ENCODE measurements around the gene TRIP13. TPM values are rescaled to one million over a fixed set of nuclear protein-coding genes. Genes with fewer than 3 reads are reported as not detected.
"Not testable (repeated sequence)": the region's sequence is repeated elsewhere in the genome, so short reads cannot be mapped to it uniquely, and the experiment has no call there.

The TRIP13 gene
- total RNA-seq, 1 donor from 2014 or later, result 0.48 TPM

DNA sequence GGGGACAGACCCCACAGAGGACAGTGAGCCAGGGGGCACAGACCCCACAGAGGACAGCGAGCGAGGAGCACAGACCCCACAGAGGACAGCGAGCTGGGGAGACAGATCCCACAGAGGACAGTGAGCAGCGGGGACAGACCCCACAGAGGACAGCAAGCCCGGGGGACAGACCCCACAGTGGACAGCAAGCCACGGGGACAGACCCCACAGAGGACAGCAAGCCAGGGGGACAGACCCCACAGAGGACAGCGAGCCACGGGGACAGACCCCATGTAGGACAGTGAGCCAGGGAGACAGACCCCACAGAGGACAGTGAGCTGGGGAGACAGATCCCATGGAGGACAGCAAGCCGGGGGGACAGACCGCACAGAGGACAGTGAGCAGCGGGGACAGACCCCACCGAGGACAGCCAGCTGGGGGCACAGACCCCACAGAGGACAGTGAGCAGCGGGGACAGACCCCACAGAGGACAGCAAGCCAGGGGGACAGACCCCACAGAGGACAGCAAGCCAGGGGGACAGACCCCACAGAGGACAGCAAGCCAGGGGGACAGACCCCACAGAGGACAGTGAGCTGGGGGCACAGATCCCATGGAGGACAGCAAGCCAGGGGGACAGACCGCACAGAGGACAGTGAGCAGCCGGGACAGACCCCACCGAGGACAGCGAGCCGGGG is 39.1 kb upstream of the TRIP13 start:
- DNase-seq; intact Hi-C loops (cut with DNase I); ATAC-seq (ENCODE audit: poor library complexity): not testable (repeated sequence)

- intact Hi-C loops (cut with DNase I), result no loop called here
- DNase-seq (no peak), ATAC-seq (ENCODE audit: poor library complexity) (no peak)
These were observed 38.5 kb upstream of the TRIP13 start for GRCh38 chr5:854217-854616.

DNA sequence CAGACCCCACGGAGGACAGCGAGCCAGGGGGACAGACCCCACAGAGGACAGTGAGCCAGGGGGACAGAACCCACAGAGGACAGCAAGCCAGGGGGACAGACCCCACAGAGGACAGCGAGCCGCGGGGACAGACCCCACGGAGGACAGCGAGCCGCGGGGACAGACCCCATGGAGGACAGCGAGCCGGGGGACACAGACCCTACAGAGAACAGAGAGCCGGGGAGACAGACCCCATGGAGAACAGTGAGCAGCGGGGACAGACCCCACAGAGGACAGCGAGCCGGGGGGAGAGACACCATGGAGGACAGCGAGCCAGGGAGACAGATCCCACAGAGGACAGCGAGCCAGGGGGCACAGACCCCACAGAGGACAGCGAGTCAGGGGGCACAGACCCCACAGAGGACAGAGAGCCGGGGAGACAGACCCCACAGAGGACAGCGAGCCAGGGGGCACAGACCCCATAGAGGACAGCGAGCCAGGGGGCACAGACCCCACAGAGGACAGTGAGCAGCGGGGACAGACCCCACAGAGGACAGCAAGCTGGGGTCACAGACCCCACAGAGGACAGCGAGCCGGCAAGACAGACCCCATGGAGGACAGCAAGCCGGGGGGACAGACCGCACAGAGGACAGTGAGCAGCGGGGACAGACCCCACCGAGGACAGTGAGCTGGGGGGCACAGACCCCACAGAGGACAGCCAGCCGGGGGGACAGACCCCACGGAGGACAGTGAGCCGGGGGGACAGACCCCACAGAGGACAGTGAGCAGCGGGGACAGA is 37.5 kb upstream of the TRIP13 start:
- ATAC-seq (ENCODE audit: poor library complexity) (no peak), DNase-seq (no peak)
- intact Hi-C loops (cut with DNase I), result no loop called here

GRCh38 chr5:855771-856530 is 36.7 kb upstream of the TRIP13 start:
- ATAC-seq (ENCODE audit: poor library complexity), result peak; percentile 12
- no peak for DNase-seq

GRCh38 chr5:856531-857425 is 35.9 kb upstream of the TRIP13 start:
- intact Hi-C loops (cut with DNase I), result no loop called here
- ATAC-seq (ENCODE audit: poor library complexity) (no peak), DNase-seq (peak; percentile 37)

More at GRCh38 chr5:855771-856530, 36.7 kb upstream of the TRIP13 start:
- intact Hi-C loops (cut with DNase I), result no loop called here

DNA sequence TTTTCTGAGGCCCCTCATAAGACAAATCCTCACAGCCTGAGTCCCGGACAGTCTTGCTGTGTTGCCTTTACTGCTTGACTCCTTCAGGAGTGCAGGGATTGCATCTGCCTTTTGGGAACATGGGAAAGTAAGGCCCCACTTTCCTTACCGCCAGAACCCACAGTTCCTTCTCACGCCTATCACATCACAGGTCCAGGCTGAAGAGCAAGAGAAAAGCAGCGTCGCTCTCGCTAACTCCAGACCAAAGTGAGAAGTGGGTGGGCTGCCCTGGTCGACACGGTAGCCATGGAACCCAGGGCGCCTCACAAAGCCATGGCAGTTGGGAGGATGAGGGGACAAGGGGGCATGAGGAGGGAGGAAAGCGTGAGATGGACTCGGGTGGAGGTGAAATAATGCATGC is 34.0 kb upstream of the TRIP13 start:
- DNase-seq, result no peak
- intact Hi-C loops (cut with DNase I), result no loop called here
- ATAC-seq (ENCODE audit: poor library complexity), result no peak

- no peak for ATAC-seq (ENCODE audit: poor library complexity)
- intact Hi-C loops (cut with DNase I), result no loop called here
- no peak for DNase-seq
These were observed 33.3 kb upstream of the TRIP13 start for GRCh38 chr5:859391-859790.

DNA sequence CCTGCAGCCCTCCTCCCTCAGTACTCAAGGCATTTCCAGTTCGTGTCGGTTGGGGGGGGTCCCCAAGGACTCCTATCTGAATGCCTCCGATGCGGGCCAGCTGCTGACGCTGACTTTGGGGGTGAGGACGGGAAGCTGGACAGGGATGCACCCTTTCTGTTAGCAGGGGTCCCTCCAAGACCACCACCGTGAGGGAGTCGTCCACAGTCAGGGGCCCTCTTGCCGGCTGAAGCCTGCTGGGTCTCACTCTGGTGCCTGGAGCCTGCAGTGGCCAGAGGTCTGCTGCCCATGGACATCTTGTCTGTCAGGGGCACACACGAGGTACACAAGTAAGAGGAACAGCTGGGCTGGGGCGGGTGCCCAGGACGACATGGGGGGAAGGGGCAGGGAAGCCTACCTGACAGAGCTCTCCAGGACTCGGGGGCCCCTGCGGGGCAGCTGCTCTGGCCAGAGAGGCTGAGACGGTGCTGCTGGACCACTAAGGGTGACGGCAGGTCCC is 32.8 kb upstream of the TRIP13 start:
- no peak for ATAC-seq (ENCODE audit: poor library complexity)
- DNase-seq, result peak; percentile 40
- intact Hi-C loops (cut with DNase I), result no loop called here

DNA sequence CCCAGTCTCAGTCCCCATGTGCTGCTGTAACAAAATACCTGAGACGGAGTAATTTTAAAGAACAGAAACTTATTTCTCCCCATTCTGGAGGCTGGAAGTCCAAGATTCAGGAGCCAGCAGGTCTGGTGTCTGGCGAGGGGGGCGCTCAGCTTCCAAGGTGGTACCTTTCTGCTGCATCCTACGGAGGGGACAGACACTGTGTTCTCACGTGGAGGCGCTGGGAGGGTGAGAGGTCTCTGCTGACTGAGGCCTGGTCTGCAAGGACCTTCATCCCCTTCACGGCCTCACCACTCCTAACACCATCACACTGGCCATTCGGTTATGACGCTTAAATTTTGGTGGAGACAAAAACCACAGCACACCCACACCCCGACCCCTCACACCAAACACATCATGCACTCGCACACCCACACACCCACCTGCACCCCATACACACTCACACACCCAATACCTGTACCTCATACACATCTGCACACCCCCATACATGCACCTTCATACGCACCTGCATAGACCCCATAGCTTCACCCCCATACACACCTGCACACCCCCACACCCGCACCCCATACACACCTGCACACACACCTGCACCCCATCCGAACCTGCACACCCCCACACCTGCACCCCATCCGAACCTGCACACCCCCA is 32.1 kb upstream of the TRIP13 start:
- intact Hi-C loops (cut with DNase I), result no loop called here
- no peak for DNase-seq
- no peak for ATAC-seq (ENCODE audit: poor library complexity)

- ATAC-seq (ENCODE audit: poor library complexity) (no peak), DNase-seq (no peak)
- intact Hi-C loops (cut with DNase I), result no loop called here
These were observed 31.0 kb upstream of the TRIP13 start for GRCh38 chr5:861442-862366.

GRCh38 chr5:862367-863243 is 30.1 kb upstream of the TRIP13 start:
- DNase-seq (no peak), ATAC-seq (ENCODE audit: poor library complexity) (no peak)
- intact Hi-C loops (cut with DNase I), result no loop called here

- ATAC-seq (ENCODE audit: poor library complexity) (no peak), DNase-seq (no peak)
- intact Hi-C loops (cut with DNase I), result no loop called here
These were observed 29.4 kb upstream of the TRIP13 start for GRCh38 chr5:863244-863805.

GRCh38 chr5:864492-865167 is 28.1 kb upstream of the TRIP13 start:
- ATAC-seq (ENCODE audit: poor library complexity) (no peak), DNase-seq (no peak)
- intact Hi-C loops (cut with DNase I), result no loop called here

DNA sequence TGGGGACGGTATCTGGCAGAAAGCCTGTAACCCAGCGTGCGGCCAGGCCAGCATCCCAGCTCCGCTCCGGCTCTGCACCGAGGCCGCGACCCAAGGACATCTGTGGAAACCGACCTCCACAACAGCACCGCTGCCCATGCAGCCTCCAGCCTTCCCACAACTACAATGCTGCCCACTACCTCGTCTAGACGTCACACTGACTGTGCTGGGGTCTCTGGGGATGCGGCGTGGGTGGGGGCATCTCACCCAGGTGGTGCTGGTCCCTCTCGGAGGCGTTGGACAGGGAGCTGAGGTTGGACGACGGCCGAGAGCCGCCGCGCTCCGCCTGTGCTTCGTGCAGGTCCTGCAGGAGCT is 27.5 kb upstream of the TRIP13 start:
- peak; percentile 27 for DNase-seq
- intact Hi-C loops (cut with DNase I), result no loop called here
- no peak for ATAC-seq (ENCODE audit: poor library complexity)

- ATAC-seq (ENCODE audit: poor library complexity) (no peak), DNase-seq (no peak)
- intact Hi-C loops (cut with DNase I), result no loop called here
These were observed 26.9 kb upstream of the TRIP13 start for GRCh38 chr5:865771-866170.

All from Right ventricle myocardium superior (tissue), 1 donor.